Endothelial cell of umbilical vein (primary cell): Measurements from ENCODE around the gene ABLIM2.

Source experiments
- EZH2 ChIP-seq: IDR thresholded peaks from 2 replicates; pipeline ENCODE4 v1.6.1; 2012; ENCODE audit warnings: borderline replicate concordance, low read depth, mild to moderate bottlenecking, moderate library complexity, low read length, inconsistent platforms; ENCODE audit not compliant: severe bottlenecking
- FOS ChIP-seq: IDR thresholded peaks from 2 replicates; pipeline ENCODE4 v1.6.1; 2011; ENCODE audit warnings: mild to moderate bottlenecking, low read length, moderate library complexity, borderline replicate concordance; ENCODE audit not compliant: insufficient read depth
- GATA2 ChIP-seq: IDR thresholded peaks from 2 replicates; pipeline ENCODE4 v1.7.0; 2011; ENCODE audit warnings: low read depth, mild to moderate bottlenecking, moderate library complexity, mixed read lengths, low read length; ENCODE audit not compliant: insufficient read length, insufficient read depth
- JUN ChIP-seq: IDR thresholded peaks from 2 replicates; pipeline ENCODE4 v1.6.1; 2011; ENCODE audit warnings: borderline replicate concordance, low read depth; ENCODE audit not compliant: insufficient read length, insufficient read depth
- POLR2A ChIP-seq: IDR thresholded peaks from 2 replicates; pipeline ENCODE4 v1.6.1; 2012; ENCODE audit warnings: low read depth, mild to moderate bottlenecking, control low read depth, low read length
- POLR2AphosphoS5 ChIP-seq: IDR thresholded peaks from 2 replicates; pipeline ENCODE4 v1.6.1; 2012; ENCODE audit warnings: low read depth, mild to moderate bottlenecking, control low read depth, low read length, moderate library complexity; ENCODE audit not compliant: insufficient read depth
- TF ChIP-seq, protein P1 (sequence below), 2 donors: IDR thresholded peaks; 1 replicate in 1 of 2; 2 replicates in 1 of 2; pipeline ENCODE4 v1.5.1; 2011; ENCODE audit warnings: low read length in 2 of 2, mild to moderate bottlenecking in 2 of 2, moderate library complexity in 2 of 2, control low read depth in 1 of 2, inconsistent platforms in 1 of 2, low read depth in 1 of 2; ENCODE audit not compliant: insufficient read depth in 1 of 2; ENCODE audit errors: extremely low read depth in 1 of 2
- TF ChIP-seq, protein P2 (sequence below): IDR thresholded peaks from 2 replicates; pipeline ENCODE4 v1.6.1; 2011; ENCODE audit not compliant: insufficient read depth, insufficient read length

DNA sequence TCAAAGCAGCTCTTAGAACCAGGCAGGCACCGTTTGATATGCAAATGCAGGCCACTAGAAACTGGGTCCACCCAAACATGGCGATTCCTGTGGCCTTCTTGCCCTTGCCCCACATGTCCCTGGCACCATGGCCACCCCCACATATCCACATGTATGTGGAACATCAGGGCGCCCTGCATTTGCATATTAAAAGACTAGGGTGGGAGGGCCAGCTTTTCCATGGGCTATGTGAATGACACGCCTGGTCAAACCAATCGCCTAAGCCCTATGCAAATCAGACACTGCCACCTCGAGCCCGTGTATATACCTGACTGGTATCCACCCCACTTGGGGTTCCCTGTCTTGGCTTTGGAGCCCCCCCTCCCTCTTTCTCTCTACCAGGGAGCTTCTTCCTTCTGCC lies 107.0 kb downstream of the ABLIM2 start:
- TF ChIP-seq, protein P1, sequence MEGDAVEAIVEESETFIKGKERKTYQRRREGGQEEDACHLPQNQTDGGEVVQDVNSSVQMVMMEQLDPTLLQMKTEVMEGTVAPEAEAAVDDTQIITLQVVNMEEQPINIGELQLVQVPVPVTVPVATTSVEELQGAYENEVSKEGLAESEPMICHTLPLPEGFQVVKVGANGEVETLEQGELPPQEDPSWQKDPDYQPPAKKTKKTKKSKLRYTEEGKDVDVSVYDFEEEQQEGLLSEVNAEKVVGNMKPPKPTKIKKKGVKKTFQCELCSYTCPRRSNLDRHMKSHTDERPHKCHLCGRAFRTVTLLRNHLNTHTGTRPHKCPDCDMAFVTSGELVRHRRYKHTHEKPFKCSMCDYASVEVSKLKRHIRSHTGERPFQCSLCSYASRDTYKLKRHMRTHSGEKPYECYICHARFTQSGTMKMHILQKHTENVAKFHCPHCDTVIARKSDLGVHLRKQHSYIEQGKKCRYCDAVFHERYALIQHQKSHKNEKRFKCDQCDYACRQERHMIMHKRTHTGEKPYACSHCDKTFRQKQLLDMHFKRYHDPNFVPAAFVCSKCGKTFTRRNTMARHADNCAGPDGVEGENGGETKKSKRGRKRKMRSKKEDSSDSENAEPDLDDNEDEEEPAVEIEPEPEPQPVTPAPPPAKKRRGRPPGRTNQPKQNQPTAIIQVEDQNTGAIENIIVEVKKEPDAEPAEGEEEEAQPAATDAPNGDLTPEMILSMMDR (IDR thresholded peaks at IDR 0.05; ENCODE audit: extremely low read depth in 1 of 2, insufficient read depth in 1 of 2, low read depth in 1 of 2, low read length in 2 of 2) = no peak
- TF ChIP-seq EZH2 (no peak), GATA2 (no peak), FOS (no peak), POLR2A (no peak), POLR2AphosphoS5 (no peak), JUN (no peak)
- TF ChIP-seq, protein P2, sequence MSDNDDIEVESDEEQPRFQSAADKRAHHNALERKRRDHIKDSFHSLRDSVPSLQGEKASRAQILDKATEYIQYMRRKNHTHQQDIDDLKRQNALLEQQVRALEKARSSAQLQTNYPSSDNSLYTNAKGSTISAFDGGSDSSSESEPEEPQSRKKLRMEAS = no peak
